Left ventricle myocardium inferior (tissue), 1 donor: ENCODE measurements around the gene GTPBP6. TPM values are rescaled to one million over a fixed set of nuclear protein-coding genes. Genes with fewer than 3 reads are reported as not detected.
"Not testable (repeated sequence)": the region's sequence is repeated elsewhere in the genome, so short reads cannot be mapped to it uniquely, and the experiment has no call there.

Experiments used
- DNase-seq: peaks from one replicate; pipeline ENCODE4 v3.0.0-alpha.2; 2020
- H3K27ac ChIP-seq: fragments of 200-600 bp; replicated peaks from 2 replicates; pipeline ENCODE4 v1.8.0; 2021
- H3K27me3 ChIP-seq: fragments of 200-600 bp; 2 replicates; pipeline ENCODE4 v1.8.0; 2021; ENCODE audit warnings: low read depth
- H3K36me3 ChIP-seq: fragments of 200-600 bp; 2 replicates; pipeline ENCODE4 v1.8.0; 2021
- H3K4me1 ChIP-seq: fragments of 200-600 bp; 2 replicates; pipeline ENCODE4 v1.8.0; 2021
- H3K4me3 ChIP-seq: fragments of 200-600 bp; 2 replicates; pipeline ENCODE4 v1.8.0; 2021; ENCODE audit warnings: mild to moderate bottlenecking, moderate library complexity
- H3K9me3 ChIP-seq: fragments of 200-600 bp; replicated peaks from 2 replicates; pipeline ENCODE4 v1.8.0; 2021
- intact Hi-C: fragments of 100-400 bp; cut with micrococcal nuclease; formaldehyde crosslinking; loops from one replicate; pipeline ENCODE4 v1.11.0; 2022
- total RNA-seq: library from RNA; stranded (reverse); fragmentation: NEBNext Ultra II Directional; extraction: Animal tissue kit (Norgen Biotek cat#: 25700); gene quantifications from one replicate; pipeline ENCODE4 v1.2.1, GENCODE V29; 2021
- TF ChIP-seq, protein P1 (sequence below): fragments of 200-600 bp; IDR thresholded peaks from 2 replicates; pipeline ENCODE4 v1.8.0; 2021; ENCODE audit warnings: antibody characterized with exemption, mild to moderate bottlenecking, borderline replicate concordance
- donor health status: DM: no; HTN: yes; CAD: no; lungs with severe emphysema.

GTPBP6 gene
- total RNA-seq, 1 donor from 2014 or later, result 51.1 TPM

DNA sequence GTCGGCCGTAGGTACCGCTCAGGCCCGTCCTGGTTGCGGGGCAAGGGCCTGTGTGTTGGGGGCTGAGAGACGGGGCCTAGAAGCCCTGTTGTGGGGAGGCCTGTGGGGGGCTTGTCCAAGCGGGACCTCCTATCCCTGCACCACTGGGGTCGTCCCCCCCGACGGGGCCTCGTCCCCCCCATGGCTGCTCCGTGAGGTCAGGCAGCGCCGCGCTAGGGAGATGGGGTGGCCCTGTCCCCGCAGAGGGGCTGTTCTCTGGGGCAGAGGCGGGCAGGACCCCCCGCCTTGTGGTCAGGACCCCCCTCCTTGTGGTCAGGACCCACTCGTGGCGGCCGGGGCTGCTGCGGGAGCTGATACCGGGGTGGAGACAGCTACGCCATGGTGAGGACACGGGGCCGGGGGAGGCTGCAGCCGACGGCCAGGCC lies 12.1 kb upstream of the GTPBP6 start:
- H3K4me1 ChIP-seq, result peaks cover 16% of the 10 kb centered on the region
- DNase-seq, result no peak
- TF ChIP-seq, protein P1, sequence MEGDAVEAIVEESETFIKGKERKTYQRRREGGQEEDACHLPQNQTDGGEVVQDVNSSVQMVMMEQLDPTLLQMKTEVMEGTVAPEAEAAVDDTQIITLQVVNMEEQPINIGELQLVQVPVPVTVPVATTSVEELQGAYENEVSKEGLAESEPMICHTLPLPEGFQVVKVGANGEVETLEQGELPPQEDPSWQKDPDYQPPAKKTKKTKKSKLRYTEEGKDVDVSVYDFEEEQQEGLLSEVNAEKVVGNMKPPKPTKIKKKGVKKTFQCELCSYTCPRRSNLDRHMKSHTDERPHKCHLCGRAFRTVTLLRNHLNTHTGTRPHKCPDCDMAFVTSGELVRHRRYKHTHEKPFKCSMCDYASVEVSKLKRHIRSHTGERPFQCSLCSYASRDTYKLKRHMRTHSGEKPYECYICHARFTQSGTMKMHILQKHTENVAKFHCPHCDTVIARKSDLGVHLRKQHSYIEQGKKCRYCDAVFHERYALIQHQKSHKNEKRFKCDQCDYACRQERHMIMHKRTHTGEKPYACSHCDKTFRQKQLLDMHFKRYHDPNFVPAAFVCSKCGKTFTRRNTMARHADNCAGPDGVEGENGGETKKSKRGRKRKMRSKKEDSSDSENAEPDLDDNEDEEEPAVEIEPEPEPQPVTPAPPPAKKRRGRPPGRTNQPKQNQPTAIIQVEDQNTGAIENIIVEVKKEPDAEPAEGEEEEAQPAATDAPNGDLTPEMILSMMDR, result no peak
- no peaks in the 10 kb centered on the region for H3K9me3 ChIP-seq
- intact Hi-C loops, result no loop called here
- no peak overlapping the region for H3K27ac ChIP-seq
- H3K36me3 ChIP-seq, result peaks cover 26% of the 10 kb centered on the region
- peaks cover 24% of the 10 kb centered on the region for H3K27me3 ChIP-seq
- peak overlapping the region; percentile 48 for H3K4me3 ChIP-seq

DNA sequence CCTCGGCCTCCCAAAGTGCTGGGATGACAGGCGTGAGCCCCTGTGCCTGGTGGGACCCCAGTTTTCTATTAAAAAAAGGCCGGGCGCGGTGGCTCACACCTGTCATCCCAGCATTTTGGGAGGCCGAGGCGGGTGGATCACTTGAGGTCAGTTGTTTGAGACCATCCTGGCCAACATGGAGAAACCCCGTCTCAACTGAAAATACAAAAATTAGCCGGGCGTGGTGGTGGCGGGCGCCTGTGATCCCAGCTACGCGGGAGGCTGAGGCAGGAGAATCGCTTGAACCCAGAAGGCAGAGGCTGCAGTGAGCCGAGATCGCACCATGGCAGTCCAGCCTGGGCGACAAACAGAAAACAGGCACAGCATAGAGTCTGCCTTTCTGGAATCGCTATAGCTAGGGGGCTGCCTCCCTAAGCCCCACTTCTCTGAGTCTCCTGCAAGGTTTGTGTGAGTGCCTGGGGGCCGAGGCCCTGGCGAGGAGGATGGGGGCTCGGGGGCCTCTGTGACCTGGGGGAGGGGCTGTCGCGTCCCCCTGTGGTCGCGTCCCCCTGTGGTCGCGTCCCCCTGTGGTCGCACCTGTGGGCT lies 11.6 kb upstream of the GTPBP6 start:
- DNase-seq, result peak; percentile 12
- Histone ChIP-seq H3K4me3 (peak overlapping the region; percentile 48), H3K4me1 (peaks cover 16% of the 10 kb centered on the region), H3K27me3 (peaks cover 24% of the 10 kb centered on the region), H3K36me3 (peaks cover 21% of the 10 kb centered on the region)
- H3K9me3 ChIP-seq, intact Hi-C loops, H3K27ac ChIP-seq: not testable (repeated sequence)

DNA sequence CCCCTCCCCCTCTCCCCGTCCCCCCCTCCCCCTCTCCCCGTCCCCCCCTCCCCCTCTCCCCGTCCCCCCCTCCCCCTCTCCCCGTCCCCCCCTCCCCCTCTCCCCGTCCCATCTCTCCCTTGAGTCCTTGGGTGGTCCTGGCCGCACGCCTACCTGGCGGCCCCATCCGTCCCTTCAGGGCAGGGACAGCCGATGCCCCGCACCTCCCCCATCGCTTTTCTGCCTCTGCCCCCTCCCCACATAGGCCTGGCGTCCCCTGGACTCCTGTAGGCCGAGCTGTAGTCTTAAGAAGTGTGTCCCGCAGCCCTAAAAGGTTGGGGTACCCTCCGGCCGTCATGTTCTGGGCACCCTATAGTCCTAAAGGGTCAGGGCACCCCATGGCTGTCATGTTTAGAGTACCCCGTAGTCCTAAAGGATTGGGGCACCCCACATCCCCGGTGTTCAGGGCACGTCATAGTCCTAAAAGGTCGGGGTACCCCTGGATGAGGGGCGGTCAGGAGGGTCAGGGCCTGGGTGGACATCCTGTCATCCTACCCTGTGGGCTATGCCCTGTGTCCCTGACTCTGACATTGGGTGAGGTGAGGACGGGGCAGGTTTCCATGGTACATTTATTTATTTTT lies 10.8 kb upstream of the GTPBP6 start:
- H3K27me3 ChIP-seq, result peaks cover 31% of the 10 kb centered on the region
- no peak overlapping the region for H3K27ac ChIP-seq
- peak; percentile 10 for DNase-seq
- H3K4me3 ChIP-seq, result no peak overlapping the region
- intact Hi-C loops, result no loop called here
- H3K4me1 ChIP-seq, result peaks cover 16% of the 10 kb centered on the region
- H3K36me3 ChIP-seq, result peaks cover 15% of the 10 kb centered on the region
- H3K9me3 ChIP-seq, result no peaks in the 10 kb centered on the region
- TF ChIP-seq, protein P1, result no peak

DNA sequence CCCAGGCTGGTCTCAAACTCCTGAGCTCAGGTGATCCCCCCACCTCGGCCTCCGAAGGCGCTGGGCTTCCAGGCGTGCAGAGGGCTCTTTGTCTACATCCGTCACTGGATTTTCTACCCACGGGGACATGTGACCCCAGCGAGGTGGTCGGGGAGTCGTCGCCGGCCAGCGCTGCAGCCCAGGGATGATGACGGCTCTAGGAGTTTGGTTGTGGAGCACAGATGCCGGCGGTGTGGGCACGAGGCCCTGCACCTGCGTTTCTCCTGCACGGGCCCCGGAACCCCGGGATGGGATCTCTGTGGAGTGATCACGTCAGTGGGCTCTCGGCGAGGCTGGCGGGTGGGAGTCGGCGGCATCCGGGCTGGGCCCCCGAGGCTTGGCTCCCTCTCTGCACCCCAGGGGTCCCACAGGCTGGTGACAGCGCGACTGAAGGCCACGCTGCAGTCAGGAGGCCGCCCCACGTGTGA lies 9.1 kb upstream of the GTPBP6 start:
- Histone ChIP-seq H3K4me3 (no peak overlapping the region), H3K27me3 (peaks cover 36% of the 10 kb centered on the region)

DNA sequence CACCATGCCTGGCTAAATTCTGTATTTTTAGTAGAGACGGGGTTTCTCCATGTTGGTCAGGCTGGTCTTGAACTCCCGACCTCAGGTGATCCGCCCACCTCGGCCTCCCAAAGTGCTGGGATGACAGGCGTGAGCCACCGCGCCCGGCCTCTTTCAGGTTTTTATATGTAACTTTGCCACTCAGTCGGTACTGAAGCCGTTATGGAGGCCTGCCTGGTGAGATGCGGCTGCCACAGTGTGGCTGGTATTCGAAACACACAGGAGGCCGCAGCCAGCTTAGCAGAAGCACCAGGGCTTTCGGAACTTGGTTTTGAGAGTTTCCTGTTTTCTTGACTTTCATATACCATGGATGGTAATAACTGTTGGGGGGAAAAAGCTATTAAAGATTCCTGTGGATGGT lies 6.1 kb upstream of the GTPBP6 start:
- Histone ChIP-seq H3K4me1 (peaks cover 13% of the 10 kb centered on the region), H3K27me3 (peaks cover 17% of the 10 kb centered on the region)
- H3K4me3 ChIP-seq, H3K36me3 ChIP-seq, H3K27ac ChIP-seq, DNase-seq, intact Hi-C loops, H3K9me3 ChIP-seq: not testable (repeated sequence)

More for the DNA sequence above, 9.1 kb upstream of the GTPBP6 start:
- Histone ChIP-seq H3K4me1 (peaks cover 16% of the 10 kb centered on the region), H3K9me3 (no peaks in the 10 kb centered on the region), H3K36me3 (no peaks in the 10 kb centered on the region), H3K27ac (no peak overlapping the region)
- TF ChIP-seq, protein P1, result no peak
- intact Hi-C loops, result no loop called here
- DNase-seq, result peak; percentile 12

DNA sequence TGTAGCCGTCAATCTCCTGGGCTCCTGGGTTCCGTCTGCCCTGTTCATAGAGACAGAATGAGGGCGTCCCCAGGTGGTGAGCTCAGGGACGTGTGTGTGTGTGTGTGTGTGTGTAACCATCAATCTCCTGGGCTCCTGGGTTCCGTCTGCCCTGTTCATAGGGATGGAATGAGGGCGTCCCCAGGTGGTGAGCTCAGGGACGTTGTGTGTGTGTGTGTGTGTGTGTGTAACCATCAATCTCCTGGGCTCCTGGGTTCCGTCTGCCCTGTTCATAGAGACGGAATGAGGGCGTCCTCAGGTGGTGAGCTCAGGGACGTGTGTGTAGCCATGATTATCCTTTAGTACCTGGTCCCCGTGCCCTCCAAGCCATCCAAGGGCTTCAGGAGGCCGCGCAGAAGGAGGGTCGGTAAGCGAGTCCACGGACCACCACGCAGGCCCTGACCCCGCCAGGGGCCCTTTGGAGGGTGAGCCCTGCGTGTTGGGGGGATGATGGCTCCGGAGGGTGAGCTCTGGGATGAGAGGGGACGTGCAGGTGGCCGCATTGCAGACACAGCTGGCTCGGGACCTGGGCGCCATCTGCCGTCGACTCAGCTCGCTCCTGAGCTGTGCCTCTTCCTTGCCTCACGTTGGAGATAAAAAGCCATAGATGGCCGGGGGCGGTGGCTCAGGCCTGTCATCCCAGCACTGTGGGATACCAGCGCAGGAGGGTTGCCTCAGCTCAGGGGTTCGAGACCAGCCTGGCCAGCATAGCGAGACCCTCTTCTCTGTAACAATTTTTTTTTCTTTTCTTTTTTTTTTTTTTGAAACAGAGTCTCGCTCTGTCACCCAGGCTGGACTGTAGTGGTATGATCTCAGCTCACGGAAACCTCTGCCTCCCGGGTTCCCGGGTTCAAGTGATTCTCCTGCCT lies 5.4 kb upstream of the GTPBP6 start:
- Histone ChIP-seq H3K9me3 (no peaks in the 10 kb centered on the region), H3K4me3 (no peak overlapping the region), H3K27me3 (peaks cover 17% of the 10 kb centered on the region), H3K4me1 (peaks cover 20% of the 10 kb centered on the region), H3K27ac (no peak overlapping the region), H3K36me3 (no peaks in the 10 kb centered on the region)
- TF ChIP-seq, protein P1, result no peak
- peak; percentile 25 for DNase-seq
- intact Hi-C loops, result no loop called here
